Natural killer cell (primary cell): ENCODE results near the gene ORC6. TPM values are rescaled to one million over a fixed set of nuclear protein-coding genes. Genes with fewer than 3 reads are reported as not detected.

Experiments
- ATAC-seq, 3 donors: fragments of 150-1000 bp in 2 of 3; fragments of 200-7000 bp in 1 of 3; cut with Tn5 transposase; 1 replicate in 1 of 3; 2 replicates in 2 of 3; pipeline ENCODE4 v1.10.0; 2021; ENCODE audit warnings: mild to moderate bottlenecking in 2 of 3, moderate library complexity in 2 of 3
- DNase-seq, 2 donors: peaks; one replicate each; pipeline versions ENCODE4 v3.0.0 to v3.0.0-alpha.2; 2013 to 2021; ENCODE audit warnings: mixed read lengths in 1 of 2
- H3K27ac ChIP-seq: one replicate; pipeline ENCODE4 v1.5.1; 2013; ENCODE audit warnings: mild to moderate bottlenecking, low read length
- H3K27me3 ChIP-seq: one replicate; pipeline ENCODE4 v1.6.1; 2013; ENCODE audit warnings: low read length; ENCODE audit not compliant: control insufficient read depth, insufficient read depth
- H3K36me3 ChIP-seq: one replicate; pipeline ENCODE4 v1.6.1; 2013; ENCODE audit warnings: low read length; ENCODE audit not compliant: control insufficient read depth, insufficient read depth
- H3K4me1 ChIP-seq: one replicate; pipeline ENCODE4 v1.6.1; 2013; ENCODE audit warnings: low read length; ENCODE audit not compliant: control insufficient read depth, insufficient read depth
- H3K4me3 ChIP-seq: one replicate; pipeline ENCODE4 v1.5.1; 2013; ENCODE audit warnings: low read length
- H3K9me3 ChIP-seq: one replicate; pipeline ENCODE4 v1.6.1; 2013; ENCODE audit warnings: low read length; ENCODE audit not compliant: control insufficient read depth, insufficient read depth
- H3K27ac Mint-ChIP-seq, 2 donors: one replicate each; pipeline ENCODE4 v1.8.0; 2022; ENCODE audit warnings: mild to moderate bottlenecking in 2 of 2, mixed read lengths in 2 of 2, moderate library complexity in 1 of 2
- H3K27me3 Mint-ChIP-seq, 2 donors: one replicate each; pipeline ENCODE4 v1.8.0; 2022; ENCODE audit warnings: low read depth in 2 of 2, mixed read lengths in 2 of 2
- H3K36me3 Mint-ChIP-seq: one replicate; pipeline ENCODE4 v1.8.0; 2022; ENCODE audit warnings: mixed read lengths
- H3K4me1 Mint-ChIP-seq, 2 donors: one replicate each; pipeline ENCODE4 v1.8.0; 2022; ENCODE audit warnings: mixed read lengths in 2 of 2
- H3K4me3 Mint-ChIP-seq: one replicate; pipeline ENCODE4 v1.8.0; 2022; ENCODE audit warnings: mild to moderate bottlenecking, moderate library complexity, mixed read lengths
- H3K9me3 Mint-ChIP-seq, 2 donors: one replicate each; pipeline ENCODE4 v1.8.0; 2022; ENCODE audit warnings: mixed read lengths in 2 of 2
- CTCF ChIP-seq: fragments of 200-600 bp; IDR thresholded peaks from one replicate; pipeline ENCODE4 v1.8.0; 2022; ENCODE audit warnings: antibody characterized with exemption
- WGBS: methylation state at CpG from one replicate; pipeline ENCODE4 v1.1.7; 2013; ENCODE audit warnings: missing lambda C conversion rate; ENCODE audit not compliant: insufficient coverage; 5-methylcytosine and 5-hydroxymethylcytosine counted together
- intact Hi-C: fragments of 100-400 bp; cut with micrococcal nuclease; formaldehyde crosslinking; loops from one replicate; pipeline ENCODE4 v1.14.2; 2022
- total RNA-seq, 4 donors: library from RNA; stranded (reverse); fragments of 120-200 nt in 1 of 4; gene quantifications; one replicate each; pipeline versions ENCODE4 v1.2.3 to v1.2.4, GENCODE V29; 2013 to 2022

ORC6 gene
- total RNA-seq, 3 donors from 2014 or later (not counting 1 experiment from before 2014, with no cell fraction given) = 2.9 to 11.4 (median 5.9) TPM

DNA sequence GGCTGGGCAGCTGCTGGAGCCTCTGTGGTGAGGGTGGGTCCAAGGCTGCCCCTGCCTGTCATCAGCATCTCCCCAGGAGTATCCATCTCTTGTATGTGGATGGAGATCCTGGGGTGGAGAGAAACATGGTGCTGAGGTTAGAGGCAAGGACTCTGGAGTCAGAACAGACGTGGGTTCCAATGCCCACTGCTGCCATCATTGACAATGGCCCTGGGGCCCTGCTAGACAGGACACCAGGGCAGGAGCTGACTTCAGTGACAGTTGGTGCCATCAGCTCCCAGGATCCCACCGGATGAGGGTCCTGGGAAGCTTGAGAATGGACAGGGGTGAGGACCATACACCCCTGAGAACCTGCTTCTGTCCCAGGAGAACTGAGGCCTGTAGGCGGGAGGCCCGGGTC lies 43.1 kb downstream of the ORC6 start:
- H3K27me3 Mint-ChIP-seq = no peaks in the 10 kb centered on the region
- Histone ChIP-seq H3K27me3 (no peaks in the 10 kb centered on the region), H3K27ac (no peak overlapping the region), H3K9me3 (no peaks in the 10 kb centered on the region), H3K4me3 (no peak overlapping the region), H3K4me1 (no peaks in the 10 kb centered on the region), H3K36me3 (no peaks in the 10 kb centered on the region)
- no peak for ATAC-seq
- no peak overlapping the region for H3K4me3 Mint-ChIP-seq
- no peaks in the 10 kb centered on the region for H3K9me3 Mint-ChIP-seq
- no peak for DNase-seq
- no peaks in the 10 kb centered on the region for H3K4me1 Mint-ChIP-seq
- no peak overlapping the region for H3K27ac Mint-ChIP-seq
- H3K36me3 Mint-ChIP-seq = no peaks in the 10 kb centered on the region
- TF ChIP-seq CTCF = no peak
- intact Hi-C loops = no loop called here
- 89% methylated on average over 4 of the region's 4 CpGs for WGBS

DNA sequence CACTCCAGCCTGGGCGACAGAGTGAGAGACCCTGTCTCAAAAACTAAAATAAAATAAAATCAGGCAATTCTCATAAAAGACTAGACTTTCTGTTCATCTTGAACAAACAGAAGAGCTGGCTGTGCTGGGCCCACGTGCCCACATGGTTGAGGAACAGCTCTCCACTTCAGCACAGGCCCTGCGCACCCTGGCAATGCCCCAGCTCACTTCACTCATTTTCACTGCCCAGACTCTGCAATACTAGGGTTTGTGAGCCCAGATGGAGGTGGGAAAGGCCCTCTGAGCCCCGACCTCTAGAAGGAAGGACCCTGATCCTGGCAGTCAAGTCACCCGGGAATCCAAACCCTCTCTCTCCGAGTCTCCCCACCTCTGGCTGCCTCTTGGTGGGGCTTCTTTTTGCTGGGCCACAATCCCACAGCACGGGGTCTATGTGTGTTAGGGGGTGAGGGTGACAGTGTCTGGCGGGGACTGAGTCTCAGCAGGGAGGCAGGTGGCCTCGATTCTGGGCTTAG lies 43.9 kb downstream of the ORC6 start:
- Mint-ChIP-seq H3K9me3 (no peaks in the 10 kb centered on the region), H3K4me1 (no peaks in the 10 kb centered on the region), H3K4me3 (no peak overlapping the region), H3K27ac (no peak overlapping the region), H3K36me3 (no peaks in the 10 kb centered on the region), H3K27me3 (no peaks in the 10 kb centered on the region)
- no peak overlapping the region for H3K27ac ChIP-seq
- H3K36me3 ChIP-seq = no peaks in the 10 kb centered on the region
- TF ChIP-seq CTCF = no peak
- no peak overlapping the region for H3K4me3 ChIP-seq
- H3K27me3 ChIP-seq = no peaks in the 10 kb centered on the region
- DNase-seq (no peak), ATAC-seq (no peak)
- 92% methylated on average over 9 of the region's 9 CpGs for WGBS
- no peaks in the 10 kb centered on the region for H3K4me1 ChIP-seq
- no peaks in the 10 kb centered on the region for H3K9me3 ChIP-seq
- intact Hi-C loops = no loop called here

DNA sequence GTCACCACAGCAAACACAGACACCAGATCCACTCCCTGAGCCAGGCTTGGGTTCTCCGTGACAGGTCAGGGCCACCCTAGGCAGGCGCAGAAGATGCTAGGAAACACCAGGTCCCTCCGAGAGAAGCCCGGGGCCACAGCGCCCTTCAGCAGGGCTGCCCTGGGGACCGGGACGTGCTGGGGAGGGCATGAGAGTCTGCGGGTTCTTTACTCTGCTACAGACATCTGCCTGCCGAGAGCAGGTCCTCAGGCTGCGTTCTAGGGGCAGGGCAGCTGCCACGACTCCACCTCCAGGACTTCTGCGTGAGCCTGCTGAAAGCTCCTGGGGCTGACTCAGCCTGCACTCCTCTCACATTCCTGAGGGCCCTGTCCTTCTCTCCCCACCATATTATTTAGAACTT lies 47.2 kb downstream of the ORC6 start:
- no peaks in the 10 kb centered on the region for H3K9me3 Mint-ChIP-seq
- no peak for TF ChIP-seq CTCF
- H3K9me3 ChIP-seq = no peaks in the 10 kb centered on the region
- H3K4me3 ChIP-seq = no peak overlapping the region
- no peaks in the 10 kb centered on the region for H3K4me1 Mint-ChIP-seq
- WGBS = 93% methylated on average over 12 of the region's 12 CpGs
- H3K36me3 ChIP-seq = no peaks in the 10 kb centered on the region
- intact Hi-C loops = no loop called here
- no peak for DNase-seq
- no peak for ATAC-seq
- no peak overlapping the region for H3K4me3 Mint-ChIP-seq
- H3K36me3 Mint-ChIP-seq = no peaks in the 10 kb centered on the region
- no peak overlapping the region for H3K27ac ChIP-seq
- H3K27ac Mint-ChIP-seq = no peak overlapping the region
- H3K27me3 Mint-ChIP-seq = no peaks in the 10 kb centered on the region
- no peaks in the 10 kb centered on the region for H3K4me1 ChIP-seq
- no peaks in the 10 kb centered on the region for H3K27me3 ChIP-seq

DNA sequence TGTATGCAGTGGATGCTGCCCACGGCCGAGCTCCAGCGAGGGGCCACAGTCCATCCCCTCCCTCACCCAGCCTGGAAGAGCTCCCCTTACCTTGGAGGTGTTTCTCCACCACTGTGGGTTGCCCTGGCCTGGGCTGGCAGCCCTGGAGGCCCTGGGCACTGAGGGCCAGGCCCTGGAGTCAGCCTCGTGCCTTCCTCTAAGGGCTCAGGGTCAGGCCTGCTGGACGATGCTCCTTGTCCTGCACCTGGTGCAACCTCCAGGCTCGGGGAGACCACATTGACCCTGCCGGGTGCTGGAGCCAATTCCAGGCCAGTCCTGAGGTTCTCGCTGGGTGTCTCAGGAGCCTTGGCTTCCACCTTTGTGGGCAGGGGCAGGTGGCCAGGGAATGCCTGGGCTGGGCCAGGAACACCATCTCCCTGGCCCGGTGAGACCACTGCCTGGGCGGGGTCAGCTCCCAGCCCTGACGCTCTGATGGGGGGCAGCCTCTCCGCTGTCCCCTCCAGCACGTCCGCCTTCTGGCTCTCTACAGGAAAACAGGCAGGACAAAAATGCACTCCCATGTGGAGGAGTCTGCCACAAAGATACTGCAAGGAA lies 48.3 kb downstream of the ORC6 start:
- no peaks in the 10 kb centered on the region for H3K27me3 ChIP-seq
- H3K4me1 ChIP-seq = peaks cover under 1% of the 10 kb centered on the region
- intact Hi-C loops = no loop called here
- H3K27me3 Mint-ChIP-seq = no peaks in the 10 kb centered on the region
- ATAC-seq = no peak
- no peak overlapping the region for H3K4me3 Mint-ChIP-seq
- DNase-seq = no peak
- H3K4me1 Mint-ChIP-seq = no peaks in the 10 kb centered on the region
- H3K36me3 ChIP-seq = no peaks in the 10 kb centered on the region
- WGBS = 92% methylated on average over 14 of the region's 14 CpGs
- no peaks in the 10 kb centered on the region for H3K36me3 Mint-ChIP-seq
- no peaks in the 10 kb centered on the region for H3K9me3 Mint-ChIP-seq
- no peak overlapping the region for H3K4me3 ChIP-seq
- H3K27ac Mint-ChIP-seq = no peak overlapping the region
- no peak for TF ChIP-seq CTCF
- H3K27ac ChIP-seq = no peak overlapping the region
- H3K9me3 ChIP-seq = no peaks in the 10 kb centered on the region
